ENCODE measurements around the gene TGFBR3. TPM values are rescaled to one million over a fixed set of nuclear protein-coding genes. Genes with fewer than 3 reads are reported as not detected.

TGFBR3 gene
- total and polyA plus RNA-seq, 2 of the 13 experiments (the other 11 are each of a cell fraction or from before 2014, with no cell fraction given) = 76.5 to 195 TPM

GRCh38 chr1:91870322-91870721 lies 15.6 kb downstream of the TGFBR3 start:
- H3K4me2 ChIP-seq (ENCODE audit: low read depth, low read length) = no peak overlapping the region
- H3K27me3 ChIP-seq (ENCODE audit: control insufficient read depth in 1 of 2, insufficient read depth in 2 of 2, low read length in 2 of 2) = no peaks in the 10 kb centered on the region
- H3K79me2 ChIP-seq (ENCODE audit: insufficient read depth, low read length) = peaks cover 97% of the 10 kb centered on the region
- no peak overlapping the region for H3K9ac ChIP-seq (ENCODE audit: insufficient read depth, low read depth, low read length)
- TF ChIP-seq ELF3 (CRISPR knock-in tag; IDR thresholded peaks at IDR 0.05) (no peak), ZNF619 (CRISPR knock-in tag; IDR thresholded peaks at IDR 0.05) (no peak), PHF5A (CRISPR knock-in tag; IDR thresholded peaks at IDR 0.05; ENCODE audit: low read depth, unreplicated experiment) (no peak), ZNF207 (IDR thresholded peaks at IDR 0.05; ENCODE audit: borderline replicate concordance) (no peak), NFYC (CRISPR knock-in tag; IDR thresholded peaks at IDR 0.05) (no peak), TAF1 (CRISPR knock-in tag; IDR thresholded peaks at IDR 0.05) (no peak), NFATC3 (CRISPR knock-in tag; IDR thresholded peaks at IDR 0.05) (no peak), SP4 (CRISPR knock-in tag; IDR thresholded peaks at IDR 0.05) (no peak), FOXA3 (CRISPR knock-in tag; IDR thresholded peaks at IDR 0.05) (no peak), PPARG (CRISPR knock-in tag; conservative IDR thresholded peaks at IDR 0.05) (no peak), ESRRA (CRISPR knock-in tag; IDR thresholded peaks at IDR 0.05; ENCODE audit: low read depth) (no peak), ARNTL (CRISPR knock-in tag; IDR thresholded peaks at IDR 0.05) (no peak)
- TF ChIP-seq, protein P1, sequence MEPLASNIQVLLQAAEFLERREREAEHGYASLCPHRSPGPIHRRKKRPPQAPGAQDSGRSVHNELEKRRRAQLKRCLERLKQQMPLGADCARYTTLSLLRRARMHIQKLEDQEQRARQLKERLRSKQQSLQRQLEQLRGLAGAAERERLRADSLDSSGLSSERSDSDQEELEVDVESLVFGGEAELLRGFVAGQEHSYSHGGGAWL (CRISPR knock-in tag; IDR thresholded peaks at IDR 0.05) = no peak
- TF ChIP-seq, protein P2, sequence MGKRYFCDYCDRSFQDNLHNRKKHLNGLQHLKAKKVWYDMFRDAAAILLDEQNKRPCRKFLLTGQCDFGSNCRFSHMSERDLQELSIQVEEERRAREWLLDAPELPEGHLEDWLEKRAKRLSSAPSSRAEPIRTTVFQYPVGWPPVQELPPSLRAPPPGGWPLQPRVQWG (CRISPR knock-in tag; IDR thresholded peaks at IDR 0.05; ENCODE audit: borderline replicate concordance, low read depth) = no peak
- TF ChIP-seq, protein P3, sequence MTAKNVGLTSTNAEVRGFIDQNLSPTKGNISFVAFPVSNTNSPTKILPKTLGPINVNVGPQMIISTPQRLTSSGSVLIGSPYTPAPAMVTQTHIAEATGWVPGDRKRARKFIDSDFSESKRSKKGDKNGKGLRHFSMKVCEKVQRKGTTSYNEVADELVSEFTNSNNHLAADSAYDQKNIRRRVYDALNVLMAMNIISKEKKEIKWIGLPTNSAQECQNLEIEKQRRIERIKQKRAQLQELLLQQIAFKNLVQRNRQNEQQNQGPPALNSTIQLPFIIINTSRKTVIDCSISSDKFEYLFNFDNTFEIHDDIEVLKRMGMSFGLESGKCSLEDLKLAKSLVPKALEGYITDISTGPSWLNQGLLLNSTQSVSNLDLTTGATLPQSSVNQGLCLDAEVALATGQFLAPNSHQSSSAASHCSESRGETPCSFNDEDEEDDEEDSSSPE (CRISPR knock-in tag; IDR thresholded peaks at IDR 0.05) = no peak
- peaks cover 3 to 7% of the 10 kb centered on the region in 2 experiments; a peak in 4 of 5 replicates for H3K36me3 ChIP-seq (replicated peaks in 1 of 2; ENCODE audit: control insufficient read depth in 1 of 2, insufficient read depth in 2 of 2, low read length in 2 of 2)
- CTCF ChIA-PET (ENCODE audit: low intra/inter-chr PET ratio, low total read pairs) = no interaction called here
- in situ Hi-C loops (cut with HindIII; ENCODE audit: extremely low pct_ligation_motif_present, low pct_unique_long_range_greater_than_20kb) (no loop called here), intact Hi-C loops (cut with micrococcal nuclease; ENCODE audit: unreplicated experiment) (no loop called here)
- no TSS peak for BruUV-seq (replicated peaks)
- DNase-seq (ENCODE audit: low spot score) (no peak), ATAC-seq (no peak), FAIRE-seq (no peak)
- no peak overlapping the region for H3K27ac ChIP-seq (ENCODE audit: extremely low read length, insufficient read depth, low read length)
- peaks cover 96% of the 10 kb centered on the region for H3K4me1 ChIP-seq (ENCODE audit: insufficient read depth, low read length)
- H3K4me3 ChIP-seq (replicated peaks in 1 of 3; ENCODE audit: insufficient read depth in 1 of 3, low read depth in 2 of 3, low read length in 3 of 3) = no peak overlapping the region
- POLR2A ChIA-PET = interaction anchor here (0.7 kb wide), 1 partner anchor 10 kb away, joined by 3 read pairs; no protein-coding TSS in a partner anchor
- no peak overlapping the region for H2AFZ ChIP-seq (ENCODE audit: low read length)
- 82% methylated on average over 2 of the region's 2 CpGs for WGBS (ENCODE audit: low lambda C conversion rate)
- H4K20me1 ChIP-seq (ENCODE audit: insufficient read depth, low read length) = peaks cover 70% of the 10 kb centered on the region
- H3K9me3 ChIP-seq (ENCODE audit: low read length) = no peaks in the 10 kb centered on the region
